Ovary (tissue), 3 donors: ENCODE measurements around the gene GSK3B.

Source experiments
- POLR2A ChIP-seq: fragments of 450-650 bp; IDR thresholded peaks from one replicate; pipeline ENCODE4 v1.6.1; 2017; ENCODE audit warnings: antibody characterized with exemption, mild to moderate bottlenecking, moderate library complexity
- TF ChIP-seq, protein P1 (sequence below), 3 donors: fragments of 450-650 bp in 2 of 3; fragments of 200-600 bp in 1 of 3; IDR thresholded peaks; one replicate each; pipeline versions ENCODE4 v1.5.1 to v1.8.0; 2016 to 2022; ENCODE audit warnings: antibody characterized with exemption in 3 of 3, mild to moderate bottlenecking in 1 of 3
- donor health status: DM: no; HTN: no; CAD: no.

DNA sequence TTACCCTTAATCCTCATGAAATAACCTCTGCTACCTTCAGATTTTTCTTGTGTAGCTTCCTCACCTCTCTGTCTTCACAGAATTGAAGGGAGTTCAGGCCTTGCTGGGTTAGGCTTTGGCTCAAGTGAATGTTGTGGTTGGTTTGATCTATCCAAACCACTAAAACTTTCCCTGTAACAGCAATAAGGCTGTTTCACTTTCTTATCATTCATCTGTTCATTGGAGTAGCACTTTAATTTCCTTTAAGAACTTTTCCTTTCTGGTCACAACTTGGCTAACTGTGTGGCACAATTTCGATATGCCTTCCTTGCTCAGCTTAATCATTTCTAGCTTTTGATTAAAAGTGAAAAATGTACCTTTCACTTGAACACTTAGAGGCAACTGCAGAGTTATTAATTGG lies 182.5 kb downstream of the GSK3B start:
- no peak for TF ChIP-seq POLR2A
- TF ChIP-seq, protein P1, sequence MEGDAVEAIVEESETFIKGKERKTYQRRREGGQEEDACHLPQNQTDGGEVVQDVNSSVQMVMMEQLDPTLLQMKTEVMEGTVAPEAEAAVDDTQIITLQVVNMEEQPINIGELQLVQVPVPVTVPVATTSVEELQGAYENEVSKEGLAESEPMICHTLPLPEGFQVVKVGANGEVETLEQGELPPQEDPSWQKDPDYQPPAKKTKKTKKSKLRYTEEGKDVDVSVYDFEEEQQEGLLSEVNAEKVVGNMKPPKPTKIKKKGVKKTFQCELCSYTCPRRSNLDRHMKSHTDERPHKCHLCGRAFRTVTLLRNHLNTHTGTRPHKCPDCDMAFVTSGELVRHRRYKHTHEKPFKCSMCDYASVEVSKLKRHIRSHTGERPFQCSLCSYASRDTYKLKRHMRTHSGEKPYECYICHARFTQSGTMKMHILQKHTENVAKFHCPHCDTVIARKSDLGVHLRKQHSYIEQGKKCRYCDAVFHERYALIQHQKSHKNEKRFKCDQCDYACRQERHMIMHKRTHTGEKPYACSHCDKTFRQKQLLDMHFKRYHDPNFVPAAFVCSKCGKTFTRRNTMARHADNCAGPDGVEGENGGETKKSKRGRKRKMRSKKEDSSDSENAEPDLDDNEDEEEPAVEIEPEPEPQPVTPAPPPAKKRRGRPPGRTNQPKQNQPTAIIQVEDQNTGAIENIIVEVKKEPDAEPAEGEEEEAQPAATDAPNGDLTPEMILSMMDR (IDR thresholded peaks at IDR 0.05), result no peak
